GM23338 (cell line): ENCODE measurements around the gene IFT52. TPM values are rescaled to one million over a fixed set of nuclear protein-coding genes. Genes with fewer than 3 reads are reported as not detected.

Source experiments
- ATAC-seq: fragments of 200-7000 bp; cut with Tn5 transposase; 3 replicates; pipeline ENCODE4 v1.9.1; 2020
- DNase-seq: peaks from one replicate; pipeline ENCODE4 v3.0.0-alpha.2; 2015; ENCODE audit warnings: low spot score
- H2AFZ ChIP-seq: fragments of 200-600 bp; sonication (generic); 2 replicates; pipeline ENCODE4 v1.8.0; 2016; ENCODE audit warnings: antibody characterized with exemption, mild to moderate bottlenecking, moderate library complexity
- H3F3A ChIP-seq: fragments of 200-600 bp; sonication (generic); replicated peaks from 2 replicates; pipeline ENCODE4 v1.8.0; 2017; ENCODE audit warnings: antibody characterized with exemption, mixed run types, low read depth
- H3K27ac ChIP-seq: fragments of 200-600 bp; sonication (generic); 2 replicates; pipeline ENCODE4 v1.6.1; 2016; ENCODE audit warnings: low read depth
- H3K27me3 ChIP-seq: fragments of 200-600 bp; sonication (generic); 2 replicates; pipeline ENCODE4 v1.8.0; 2016; ENCODE audit warnings: mild to moderate bottlenecking, mixed run types, moderate library complexity; ENCODE audit not compliant: insufficient read depth
- H3K36me3 ChIP-seq: fragments of 200-600 bp; sonication (generic); 2 replicates; pipeline ENCODE4 v1.8.0; 2016; ENCODE audit warnings: mild to moderate bottlenecking; ENCODE audit not compliant: insufficient read depth
- H3K4me1 ChIP-seq: fragments of 200-600 bp; sonication (generic); 2 replicates; pipeline ENCODE4 v1.8.0; 2016; ENCODE audit warnings: mild to moderate bottlenecking, moderate library complexity; ENCODE audit not compliant: insufficient read depth
- H3K4me2 ChIP-seq: fragments of 200-600 bp; sonication (generic); 2 replicates; pipeline ENCODE4 v1.7.1; 2017; ENCODE audit warnings: mixed run types
- H3K4me3 ChIP-seq: fragments of 200-600 bp; sonication (generic); 2 replicates; pipeline ENCODE4 v1.6.1; 2016; ENCODE audit warnings: mixed run types
- H3K79me2 ChIP-seq: fragments of 200-600 bp; sonication (generic); replicated peaks from 2 replicates; pipeline ENCODE4 v1.8.0; 2017; ENCODE audit warnings: mild to moderate bottlenecking; ENCODE audit not compliant: insufficient read depth
- H3K9me2 ChIP-seq: fragments of 200-600 bp; sonication (generic); 2 replicates; pipeline ENCODE4 v1.8.0; 2017; ENCODE audit not compliant: insufficient read depth
- H4K20me1 ChIP-seq: fragments of 200-600 bp; sonication (generic); replicated peaks from 2 replicates; pipeline ENCODE4 v1.8.0; 2017; ENCODE audit warnings: mild to moderate bottlenecking; ENCODE audit not compliant: insufficient read depth
- H3K27ac Mint-ChIP-seq: 2 replicates; pipeline ENCODE4 v1.8.0; 2020; ENCODE audit warnings: inconsistent platforms, mild to moderate bottlenecking, moderate library complexity, mixed read lengths
- H3K27me3 Mint-ChIP-seq: 3 replicates; pipeline ENCODE4 v1.8.0; 2022; ENCODE audit warnings: low read depth, mild to moderate bottlenecking, moderate library complexity, mixed read lengths, inconsistent platforms; ENCODE audit not compliant: insufficient read depth, poor library complexity
- H3K36me3 Mint-ChIP-seq: 3 replicates; pipeline ENCODE4 v1.8.0; 2021; ENCODE audit warnings: low read depth, mild to moderate bottlenecking, inconsistent platforms, moderate library complexity, mixed read lengths
- H3K4me1 Mint-ChIP-seq: 3 replicates; pipeline ENCODE4 v1.8.0; 2020; ENCODE audit warnings: mild to moderate bottlenecking, inconsistent platforms, mixed read lengths
- H3K4me3 Mint-ChIP-seq: 3 replicates; pipeline ENCODE4 v1.8.0; 2021; ENCODE audit warnings: moderate library complexity, mild to moderate bottlenecking, inconsistent platforms, mixed read lengths
- H3K9me3 Mint-ChIP-seq: 3 replicates; pipeline ENCODE4 v1.8.0; 2020; ENCODE audit warnings: moderate library complexity, mild to moderate bottlenecking, inconsistent platforms, mixed read lengths
- CREB1 ChIP-seq: fragments of 250-450 bp; sonication (Bioruptor Pico); IDR thresholded peaks from 2 replicates; pipeline ENCODE4 v1.5.0; 2020; ENCODE audit warnings: low read depth, mild to moderate bottlenecking, moderate library complexity
- CTCF ChIP-seq, 2 experiments: fragments of 200-600 bp in 1 of 2; sonication (generic) in 1 of 2; conservative IDR thresholded peaks; 2 replicates each; pipeline versions ENCODE4 v1.5.1 to v1.6.1; 2016 to 2017; ENCODE audit warnings: antibody characterized with exemption in 2 of 2, low read depth in 2 of 2, mild to moderate bottlenecking in 2 of 2, moderate library complexity in 1 of 2
- ETS1 ChIP-seq: IDR thresholded peaks from 2 replicates; pipeline ENCODE4 v1.6.1; 2016; ENCODE audit warnings: antibody characterized with exemption
- EZH2 ChIP-seq: fragments of 200-600 bp; sonication (generic); IDR thresholded peaks from one replicate; pipeline ENCODE4 v1.8.0; 2017; ENCODE audit warnings: antibody characterized with exemption, mild to moderate bottlenecking, low read depth; ENCODE audit not compliant: unreplicated experiment
- EZH2phosphoT487 ChIP-seq: fragments of 200-600 bp; sonication (generic); IDR thresholded peaks from one replicate; pipeline ENCODE4 v1.8.1; 2018; ENCODE audit warnings: antibody characterized with exemption; ENCODE audit not compliant: unreplicated experiment
- JUNB ChIP-seq: IDR thresholded peaks from one replicate; pipeline ENCODE4 v1.6.1; 2016; ENCODE audit warnings: antibody characterized with exemption; ENCODE audit not compliant: unreplicated experiment
- NANOG ChIP-seq: IDR thresholded peaks from 2 replicates; pipeline ENCODE4 v1.6.1; 2016; ENCODE audit warnings: antibody characterized with exemption, borderline replicate concordance
- POLR2AphosphoS5 ChIP-seq: IDR thresholded peaks from 2 replicates; pipeline ENCODE4 v1.6.1; 2016; ENCODE audit warnings: antibody characterized with exemption, low read depth
- REST ChIP-seq: IDR thresholded peaks from one replicate; pipeline ENCODE4 v1.6.1; 2018; ENCODE audit warnings: antibody characterized with exemption; ENCODE audit not compliant: unreplicated experiment
- STAT1 ChIP-seq: IDR thresholded peaks from one replicate; pipeline ENCODE4 v1.6.1; 2016; ENCODE audit warnings: antibody characterized with exemption; ENCODE audit not compliant: unreplicated experiment
- ZNF114 ChIP-seq: fragments of 250-450 bp; sonication (Bioruptor Pico); IDR thresholded peaks from 2 replicates; pipeline ENCODE4 v1.5.0; 2020; ENCODE audit warnings: mild to moderate bottlenecking, moderate library complexity
- ZNF331 ChIP-seq: fragments of 250-450 bp; sonication (Bioruptor Pico); IDR thresholded peaks from 2 replicates; pipeline ENCODE4 v1.5.0; 2020; ENCODE audit warnings: low read depth, mild to moderate bottlenecking, moderate library complexity
- ZNF462 ChIP-seq: fragments of 250-450 bp; sonication (Bioruptor Pico); IDR thresholded peaks from 2 replicates; pipeline ENCODE4 v1.5.0; 2020; ENCODE audit warnings: mild to moderate bottlenecking, moderate library complexity
- polyA plus RNA-seq: library from polyadenylated mRNA; unstranded; fragments of >200 nt; fragmentation: Nextera tagmentation; extraction: Ambion mirVana; gene quantifications from 2 replicates; pipeline ENCODE4 v1.2.1, GENCODE V29; 2016
- total RNA-seq: library from RNA; depleted of rRNA; stranded (reverse); fragments of >200 nt; shearing (Covaris generic); gene quantifications from 2 replicates; pipeline ENCODE4 v1.2.3, GENCODE V29; 2014

Gene IFT52
- total and polyA plus RNA-seq, 2 experiments from 2014 or later, result 30.4 to 39.8 TPM

- ATAC-seq (no peak), DNase-seq (no peak)
- Histone ChIP-seq H3K4me1 (no peaks in the 10 kb centered on the region), H3K9me2 (no peaks in the 10 kb centered on the region), H3K79me2 (no peaks in the 10 kb centered on the region), H3K4me2 (no peak overlapping the region), H3F3A (no peaks in the 10 kb centered on the region), H4K20me1 (no peaks in the 10 kb centered on the region), H2AFZ (no peak overlapping the region), H3K27me3 (no peaks in the 10 kb centered on the region), H3K27ac (no peak overlapping the region), H3K36me3 (no peaks in the 10 kb centered on the region), H3K4me3 (no peak overlapping the region)
- no peaks in the 10 kb centered on the region for H3K4me1 Mint-ChIP-seq
- no peak for TF ChIP-seq ZNF462 (CRISPR knock-in tag)
- TF ChIP-seq CTCF (conservative IDR thresholded peaks at IDR 0.05; ENCODE audit: low read depth in 2 of 2), result no peak
- TF ChIP-seq ZNF331, result no peak
- no peak for TF ChIP-seq REST
- no peak for TF ChIP-seq JUNB
- TF ChIP-seq POLR2AphosphoS5, result no peak
- no peak for TF ChIP-seq ZNF114 (CRISPR knock-in tag)
- TF ChIP-seq CREB1, result no peak
- no peak for TF ChIP-seq NANOG
- TF ChIP-seq EZH2phosphoT487, result no peak
- TF ChIP-seq STAT1, result no peak
- no peak for TF ChIP-seq ETS1
- TF ChIP-seq EZH2, result no peak
- H3K27ac Mint-ChIP-seq, result no peak overlapping the region
- H3K9me3 Mint-ChIP-seq, result no peaks in the 10 kb centered on the region
- H3K36me3 Mint-ChIP-seq, result no peaks in the 10 kb centered on the region
- peaks cover 3% of the 10 kb centered on the region for H3K27me3 Mint-ChIP-seq
- no peak overlapping the region for H3K4me3 Mint-ChIP-seq
Observed at GRCh38 chr20:43564455-43564854, 26.3 kb upstream of the IFT52 start.
